Kasumi-1 (cell line): ENCODE data around the gene DYRK1B.
A peak's percentile ranks its signal among the peaks of the same experiment; 100 is the strongest.
"Not testable (repeated sequence)": the region's sequence is repeated elsewhere in the genome, so short reads cannot be mapped to it uniquely, and the experiment has no call there.

Source experiments
- DNase-seq, 2 experiments: peaks; one replicate each; lab custom pipeline; 2025; lab: John Stamatoyannopoulos, UW

Gene DYRK1B

GRCh38 chr19:39830847-39831246 is 3.1 kb downstream of the DYRK1B start:
- no peak for DNase-seq

- DNase-seq = no peak
These were observed 3.6 kb downstream of the DYRK1B start for GRCh38 chr19:39830406-39830805.

GRCh38 chr19:39829702-39830275 is 4.2 kb downstream of the DYRK1B start:
- DNase-seq = no peak

GRCh38 chr19:39828654-39829032 is 5.3 kb downstream of the DYRK1B start:
- peak; percentile 17 to 25 for DNase-seq

- no peak for DNase-seq
These were observed 5.8 kb downstream of the DYRK1B start for GRCh38 chr19:39828015-39828653.

GRCh38 chr19:39827216-39827615 is 6.7 kb downstream of the DYRK1B start:
- DNase-seq = no peak

GRCh38 chr19:39826311-39826945 is 7.5 kb downstream of the DYRK1B start:
- DNase-seq = no peak

GRCh38 chr19:39825531-39826076 is 8.4 kb downstream of the DYRK1B start:
- no peak for DNase-seq

- DNase-seq = no peak
These were observed 8.9 kb downstream of the DYRK1B start for GRCh38 chr19:39825093-39825463.

GRCh38 chr19:39824143-39825092 is 9.5 kb downstream of the DYRK1B start:
- DNase-seq = peak; percentile 94 to 96

GRCh38 chr19:39823686-39824085 is 10.3 kb downstream of the DYRK1B start:
- no peak for DNase-seq

GRCh38 chr19:39820696-39821095 is 13.3 kb downstream of the DYRK1B start:
- DNase-seq = no peak

- DNase-seq = no peak
These were observed 14.2 kb downstream of the DYRK1B start for GRCh38 chr19:39819786-39820185.

GRCh38 chr19:39818626-39819097 is 15.3 kb downstream of the DYRK1B start:
- DNase-seq = no peak

GRCh38 chr19:39817888-39818561 is 15.9 kb downstream of the DYRK1B start:
- DNase-seq = no peak

GRCh38 chr19:39816287-39817048 is 17.5 kb downstream of the DYRK1B start:
- DNase-seq = no peak

- DNase-seq = no peak
These were observed 19.4 kb downstream of the DYRK1B start for GRCh38 chr19:39814595-39814994.

GRCh38 chr19:39814111-39814510 is 19.9 kb downstream of the DYRK1B start:
- not testable (repeated sequence) for DNase-seq

GRCh38 chr19:39813264-39813993 is 20.5 kb downstream of the DYRK1B start:
- no peak for DNase-seq

GRCh38 chr19:39811064-39811463 is 22.9 kb downstream of the DYRK1B start:
- no peak for DNase-seq
